ENCODE measurements around the gene CHRNB4. TPM values are rescaled to one million over a fixed set of nuclear protein-coding genes. Genes with fewer than 3 reads are reported as not detected.
A peak's percentile ranks its signal among the peaks of the same experiment; 100 is the strongest.

Gene CHRNB4
- total RNA-seq, 1 experiment from 2014 or later = not detected

DNA sequence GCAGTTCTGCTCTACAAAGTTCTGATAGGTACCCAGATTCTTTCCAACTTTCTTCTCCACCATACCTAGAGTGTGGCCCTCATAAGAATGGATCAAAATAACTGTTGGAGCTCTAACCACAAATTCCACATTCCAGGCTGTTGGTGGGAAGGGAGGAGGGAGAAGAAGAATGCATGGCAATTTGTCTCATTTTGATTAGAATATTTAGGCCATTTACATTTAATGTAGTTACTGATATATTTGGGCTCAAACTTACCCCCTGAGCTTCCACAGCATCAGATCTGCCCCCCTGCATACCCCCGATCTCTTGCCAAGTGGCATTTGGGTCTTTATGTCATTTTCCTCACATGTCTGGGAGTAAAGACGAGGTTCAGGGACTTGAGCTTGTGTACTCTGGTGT is 7.7 kb downstream of the CHRNB4 start:
- DNase-seq (ENCODE audit: low spot score) = no peak

DNA sequence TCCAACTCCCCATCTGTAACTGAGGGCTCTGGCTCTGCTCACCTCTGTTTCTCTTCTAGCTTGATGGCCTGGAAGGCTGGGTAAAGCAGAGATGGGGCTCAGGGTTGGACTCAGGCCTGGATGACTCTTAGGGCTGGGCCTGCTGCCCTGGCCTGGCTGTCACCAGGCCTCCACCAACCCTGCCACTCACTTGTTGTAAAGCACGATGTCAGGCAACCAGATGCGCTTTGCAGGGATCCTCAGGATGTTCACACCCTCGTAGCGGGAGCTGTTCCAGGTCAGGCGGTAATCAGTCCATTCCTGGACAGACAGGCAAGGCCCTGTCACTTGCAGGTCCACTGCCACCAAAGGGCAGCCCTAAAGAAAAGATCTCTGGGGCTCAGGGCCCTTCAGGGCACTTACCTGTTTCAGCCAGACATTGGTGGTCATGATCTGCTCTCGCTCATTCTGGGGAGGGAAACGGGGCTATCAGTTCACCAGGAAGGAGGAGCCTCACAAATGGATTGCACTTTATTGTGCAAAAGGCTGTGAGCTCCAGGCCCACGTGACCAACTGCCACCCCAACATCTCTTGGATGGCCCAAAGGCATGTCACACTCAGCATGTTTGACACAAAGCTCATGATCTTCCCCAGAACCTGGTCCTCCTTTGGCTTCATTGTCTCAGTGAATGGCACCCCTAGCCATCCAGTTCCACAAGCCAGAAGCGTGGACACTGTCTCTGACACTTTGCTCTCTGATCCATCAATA is 9.9 kb downstream of the CHRNB4 start:
- no peak for DNase-seq (ENCODE audit: low spot score)

DNA sequence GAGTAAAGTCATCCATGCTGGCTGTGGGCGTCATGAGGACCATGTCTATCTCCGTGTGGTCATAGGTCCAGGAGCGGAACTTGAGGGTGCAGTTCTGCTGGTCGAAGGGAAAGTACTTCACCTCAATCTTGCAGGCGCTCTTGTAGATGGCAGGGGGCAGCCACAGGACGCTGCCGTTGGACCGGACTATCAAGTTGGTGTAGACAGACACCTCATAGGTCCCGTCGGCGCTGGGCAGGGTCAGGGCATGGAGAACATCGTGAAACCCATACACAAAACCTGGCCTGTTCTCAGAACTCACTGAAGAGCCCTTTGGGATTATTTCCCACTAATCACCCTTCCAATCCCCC is 11.3 kb downstream of the CHRNB4 start:
- no peak for DNase-seq (ENCODE audit: low spot score)

DNA sequence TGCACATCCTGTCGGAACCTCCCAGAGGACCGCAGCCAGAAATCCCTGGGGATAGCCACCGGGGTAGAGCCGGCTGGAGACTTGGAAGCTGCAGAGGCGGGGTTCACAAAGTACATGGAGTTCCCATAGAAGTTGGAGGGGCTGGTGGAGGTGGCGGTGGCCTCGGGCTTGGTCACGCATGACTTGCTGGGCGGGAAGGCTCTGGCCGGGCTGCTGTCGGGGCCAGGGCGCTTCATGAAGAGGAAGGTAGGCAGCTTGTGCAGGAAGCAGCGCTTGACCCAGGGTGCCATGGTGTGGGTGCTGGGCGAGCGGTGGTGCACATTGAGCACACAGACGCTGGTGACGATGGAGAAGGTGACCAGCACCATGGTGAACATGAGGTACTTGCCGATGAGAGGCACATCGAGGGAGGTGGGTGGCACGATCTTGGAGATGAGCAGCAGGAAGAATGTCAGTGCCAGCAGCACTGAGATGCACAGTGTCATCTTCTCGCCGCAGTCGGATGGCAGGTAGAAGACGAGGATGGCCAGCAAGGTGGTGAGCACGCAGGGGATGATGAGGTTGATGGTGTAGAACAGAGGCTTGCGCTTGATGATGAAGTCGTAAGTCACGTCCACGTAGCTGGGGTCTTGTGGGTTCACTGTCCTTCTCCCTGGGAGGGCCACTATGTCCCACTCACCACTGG is 11.8 kb downstream of the CHRNB4 start:
- DNase-seq (ENCODE audit: low spot score) = no peak

DNA sequence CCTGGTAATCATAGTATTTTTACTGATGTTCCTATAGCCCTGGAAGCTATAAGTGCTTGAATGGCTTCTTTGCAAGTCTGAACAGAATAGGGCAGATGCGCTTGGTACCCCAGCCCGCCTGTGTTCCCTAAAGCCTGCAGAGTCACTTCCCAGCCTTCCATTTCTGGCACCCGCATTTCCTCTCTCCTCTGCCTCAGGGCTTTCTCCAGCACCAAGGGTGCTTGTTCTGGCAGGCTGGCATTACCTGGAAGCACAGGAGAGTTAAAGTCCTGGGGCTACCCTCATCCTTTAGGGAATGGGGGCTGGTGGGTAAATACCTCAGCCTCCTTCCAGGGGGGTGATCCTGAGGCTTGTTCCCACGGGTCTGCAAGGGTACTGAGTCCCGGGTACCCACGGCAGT is 12.8 kb downstream of the CHRNB4 start:
- no peak for DNase-seq (ENCODE audit: low spot score)

DNA sequence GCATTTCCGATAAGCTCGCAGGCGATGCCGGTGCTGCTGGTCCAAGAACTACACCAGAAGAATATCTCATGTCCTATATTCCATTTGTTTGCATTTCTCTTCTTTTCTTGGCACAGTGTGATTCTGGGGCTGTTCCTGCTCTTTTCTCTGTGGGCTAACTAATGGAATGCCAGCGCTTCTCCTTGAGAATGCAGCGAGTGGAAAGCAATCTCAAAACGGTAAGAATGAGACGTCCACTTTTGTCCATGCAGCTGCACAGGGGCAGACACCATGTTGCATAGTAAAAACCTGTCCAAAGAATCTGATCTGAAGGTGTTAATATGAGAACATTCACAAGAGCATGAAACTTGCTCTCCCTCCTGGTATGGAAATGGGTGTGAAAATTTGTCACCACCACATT is 13.7 kb downstream of the CHRNB4 start:
- no peak for DNase-seq (ENCODE audit: low spot score)

DNA sequence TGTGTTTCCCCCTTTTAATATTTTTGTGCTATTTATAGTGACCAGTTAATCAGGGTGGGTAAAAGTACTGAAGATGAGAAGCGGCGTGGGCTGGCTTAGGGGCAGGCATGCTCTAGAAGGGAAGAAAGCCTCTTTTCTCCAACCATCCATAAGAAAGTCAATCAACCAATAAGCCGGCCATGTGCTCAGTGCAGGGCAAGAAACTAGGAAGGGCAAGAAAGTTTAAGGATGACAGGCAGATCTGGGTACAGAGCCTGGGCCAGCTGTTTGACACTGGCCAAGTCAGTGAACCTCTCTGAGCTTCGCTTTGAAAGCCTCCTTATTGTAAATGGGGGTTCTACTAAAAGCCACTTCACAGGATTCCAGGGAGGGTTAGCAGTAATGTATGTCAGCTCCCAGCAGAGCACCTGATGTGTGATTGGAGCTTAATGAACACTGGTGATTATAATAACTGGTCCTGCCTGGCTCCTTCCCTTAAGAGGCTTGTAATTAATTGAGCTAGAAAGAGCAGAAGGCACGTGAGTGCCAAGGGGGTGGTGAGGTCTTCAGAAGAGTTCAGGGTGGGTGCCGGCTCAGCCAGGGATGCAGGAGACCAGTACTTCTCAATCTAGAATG is 14.5 kb downstream of the CHRNB4 start:
- no peak for DNase-seq (ENCODE audit: low spot score)

DNA sequence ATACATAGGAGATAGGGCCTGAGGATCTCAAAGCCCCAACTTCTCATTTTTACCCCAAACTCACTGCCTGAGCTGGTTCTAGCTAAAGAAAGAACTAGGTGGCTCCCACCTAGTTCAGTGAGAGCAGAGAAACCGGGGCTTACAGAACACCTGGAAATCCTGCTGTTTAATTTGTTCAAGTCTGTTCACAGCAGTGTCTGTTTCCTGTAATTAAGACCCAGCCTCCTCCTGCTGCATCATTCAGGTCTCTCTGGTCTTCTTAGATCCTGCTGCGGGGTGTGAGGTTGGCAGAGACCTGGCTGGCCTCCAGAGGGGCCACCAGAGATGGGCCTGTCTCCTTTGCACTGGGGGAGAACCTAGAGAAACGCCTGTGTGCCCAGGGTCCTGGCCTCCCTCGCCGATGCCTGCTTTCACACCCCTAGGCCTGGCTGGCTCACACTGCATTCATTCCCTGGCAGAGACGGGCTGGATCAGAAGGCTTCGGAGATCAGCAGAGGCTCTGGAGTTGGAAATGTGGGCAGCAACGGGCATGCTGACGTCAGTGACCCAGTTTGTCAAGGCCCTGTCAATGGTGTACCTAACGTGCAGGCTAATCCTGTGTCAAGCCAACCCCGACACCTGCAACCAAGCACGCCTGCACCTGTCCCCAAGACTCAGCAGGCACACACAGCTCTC is 15.3 kb downstream of the CHRNB4 start:
- DNase-seq (ENCODE audit: low spot score) = no peak

DNA sequence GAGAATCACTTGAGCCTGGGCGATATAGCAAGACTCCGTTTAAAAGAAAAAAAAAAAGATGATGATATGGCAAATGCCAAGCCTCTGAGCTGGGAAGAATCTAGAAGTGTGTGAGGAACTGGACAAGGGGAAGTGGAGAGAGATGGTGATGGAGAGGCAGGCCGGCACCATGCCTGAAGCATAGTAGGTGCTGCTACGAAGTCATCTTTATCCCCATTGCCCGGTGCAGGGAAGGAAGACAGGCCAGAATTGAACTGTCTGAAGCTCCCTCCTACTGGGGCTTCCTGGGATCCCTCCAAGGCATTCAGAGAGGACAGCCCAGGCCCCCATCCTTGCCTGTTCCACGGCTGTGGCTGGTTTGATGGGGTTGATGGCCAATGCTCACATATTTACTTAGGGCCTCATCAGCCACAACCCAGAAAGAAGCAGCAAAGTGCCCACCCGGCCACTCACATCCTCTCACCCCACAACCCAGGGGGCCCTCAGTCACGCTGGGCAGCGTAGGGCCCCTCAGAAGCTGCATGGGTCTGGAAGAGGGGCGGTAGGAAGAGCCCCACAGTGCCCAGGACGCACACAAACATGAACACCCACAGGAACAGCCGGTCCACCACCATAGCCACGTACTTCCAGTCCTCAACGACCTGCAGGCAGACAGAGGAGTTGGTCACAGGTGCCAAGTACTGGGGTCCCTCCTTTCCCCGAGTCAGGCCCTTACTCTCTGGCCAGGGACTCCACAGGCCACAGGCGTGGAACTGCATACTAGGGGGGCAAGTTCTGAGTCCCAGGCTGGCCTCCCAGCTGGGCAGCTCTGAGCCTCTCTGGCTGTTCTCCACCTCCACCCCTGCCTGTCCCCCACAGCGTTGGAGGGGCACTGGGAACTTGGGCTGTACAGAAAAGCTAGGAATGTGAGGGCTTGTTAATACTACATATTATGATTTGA is 16.1 kb downstream of the CHRNB4 start:
- no peak for DNase-seq (ENCODE audit: low spot score)

DNA sequence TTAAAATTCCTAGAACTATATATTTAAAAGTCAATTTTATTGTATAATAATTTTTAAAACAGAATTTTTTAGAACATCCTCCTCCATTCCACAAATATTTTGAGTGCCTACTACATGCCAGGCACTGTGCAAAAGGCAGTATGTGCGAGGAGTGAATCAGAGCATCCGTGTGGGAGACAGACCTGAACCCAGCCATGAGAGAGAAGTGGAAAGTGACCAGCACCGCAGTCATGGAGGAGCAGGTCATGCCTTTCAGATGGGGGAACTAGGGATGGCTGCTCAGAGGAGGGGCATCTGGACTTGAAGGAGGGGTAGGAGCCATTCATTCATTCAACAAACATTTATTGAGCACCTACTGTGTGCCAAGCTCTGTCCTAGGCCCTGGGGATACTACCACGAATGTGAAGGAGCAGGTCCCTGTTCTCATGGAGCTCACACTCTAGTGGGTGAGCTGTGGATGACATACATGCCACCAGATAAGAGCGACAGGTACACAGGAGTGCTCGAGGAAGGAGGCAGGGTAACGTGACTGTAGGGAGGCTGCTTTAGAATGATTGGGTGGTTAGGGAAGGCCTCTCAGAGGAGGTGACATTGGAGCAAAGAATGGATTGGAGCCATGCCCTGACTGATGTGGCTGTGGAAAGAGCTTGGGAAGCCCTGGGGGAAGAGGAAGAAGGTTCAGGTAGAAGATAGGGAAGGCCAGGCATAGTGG is 17.1 kb downstream of the CHRNB4 start:
- DNase-seq (ENCODE audit: low spot score) = no peak

DNA sequence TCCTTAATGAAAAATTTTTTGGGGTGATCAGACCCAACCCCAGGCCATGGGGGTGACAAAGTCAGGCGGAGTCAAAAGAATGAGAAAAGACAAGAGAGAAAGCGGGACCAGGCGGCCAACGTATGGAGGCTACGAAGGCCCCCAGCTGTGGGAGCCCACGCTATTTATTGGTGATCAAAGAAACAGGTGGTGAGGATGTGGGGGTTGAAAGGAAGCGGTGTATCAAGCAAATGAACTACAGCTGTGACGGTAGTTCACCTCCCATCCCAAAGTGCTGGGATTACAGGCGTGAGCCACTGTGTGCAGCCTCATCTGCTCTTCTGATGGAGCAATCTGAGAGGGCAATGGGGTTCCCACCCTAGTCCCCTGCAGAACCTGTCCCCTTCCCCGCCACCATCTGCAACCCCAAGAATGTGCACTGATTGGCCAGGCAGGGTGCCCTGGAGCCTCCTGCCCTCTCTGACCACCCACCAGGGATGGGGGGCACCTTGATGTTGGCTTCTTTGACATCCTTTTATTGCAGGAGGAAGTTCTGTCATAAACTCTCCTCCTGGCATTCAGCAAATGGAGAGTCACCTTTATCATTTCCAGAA is 19.1 kb downstream of the CHRNB4 start:
- no peak for DNase-seq (ENCODE audit: low spot score)

DNA sequence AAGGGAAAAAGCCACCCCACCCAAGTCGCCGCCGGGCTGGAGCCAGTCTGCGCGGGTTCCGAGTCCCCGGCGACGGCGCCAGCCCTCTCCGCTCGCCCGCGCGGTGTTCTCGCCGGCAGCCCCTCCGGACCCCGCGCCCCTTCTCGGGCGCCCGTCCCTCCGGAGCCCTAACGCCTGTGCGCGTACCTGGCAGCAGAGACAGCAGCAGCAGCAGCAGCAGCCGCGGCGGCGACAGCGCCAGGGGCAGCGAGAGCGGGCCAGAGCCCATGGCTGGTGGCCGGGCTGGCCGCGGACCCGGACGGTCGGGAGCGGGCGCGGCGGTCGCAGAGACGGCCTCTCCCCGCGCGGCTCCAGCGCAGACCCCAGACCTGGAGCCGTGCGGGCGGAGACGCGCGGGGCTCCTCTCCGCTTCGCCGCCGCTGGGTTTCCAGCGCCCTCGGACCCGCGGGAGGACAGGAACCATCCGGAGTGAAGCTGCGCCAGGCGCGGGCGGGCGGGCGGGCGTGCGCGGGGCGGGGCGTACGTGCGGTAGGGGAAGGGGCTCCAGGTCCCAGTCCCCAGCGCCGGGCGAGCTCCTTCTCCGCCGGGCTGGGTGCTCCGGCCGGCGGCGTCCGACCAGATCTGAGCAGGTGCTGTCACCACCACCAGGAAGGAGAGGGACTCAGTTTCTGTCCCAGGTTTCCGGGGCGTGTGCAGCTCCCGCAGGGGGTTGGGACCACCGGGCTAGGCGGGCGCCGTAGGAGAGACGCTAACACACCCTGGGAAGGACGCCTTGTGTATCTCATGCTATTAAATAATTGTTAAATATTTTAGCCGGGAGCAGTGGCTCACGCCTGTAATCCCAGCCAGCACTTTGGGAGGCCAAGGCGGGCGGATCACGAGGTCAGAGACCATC is 20.2 kb downstream of the CHRNB4 start, which contains the start of gene CHRNA3:
Gene CHRNA3, minus strand, starts transcription at position 470 of the 895 bp plus-strand sequence. Its CDS starts 202 bp downstream, at position 268.
- DNase-seq (ENCODE audit: low spot score) = no peak

DNA sequence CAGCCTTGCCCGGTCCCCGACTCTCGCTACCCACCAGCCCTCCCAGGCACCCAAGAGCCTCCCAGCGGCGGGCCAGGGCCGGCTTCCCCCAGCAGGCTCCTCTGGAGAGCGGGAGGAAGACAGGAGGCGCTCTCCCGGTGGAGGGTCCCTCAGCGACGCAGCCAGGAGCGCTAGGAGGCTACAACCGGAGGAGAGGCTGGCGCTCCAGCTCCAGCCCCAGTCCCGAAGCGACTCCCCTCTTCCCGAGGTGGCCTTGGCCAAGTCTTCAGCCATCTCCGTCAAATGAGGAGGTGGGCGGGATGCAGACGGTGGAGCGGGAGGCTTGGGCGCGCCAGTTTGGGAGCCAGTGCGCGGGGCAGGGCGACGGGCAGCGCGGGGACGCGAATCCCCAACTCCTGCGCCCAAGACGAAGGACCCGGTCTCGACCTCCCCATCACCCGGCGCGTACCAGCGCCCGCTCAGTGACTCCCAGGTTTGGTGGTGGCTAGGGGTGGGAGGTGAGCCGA is 20.9 kb downstream of the CHRNB4 start:
- DNase-seq (ENCODE audit: low spot score) = no peak

DNA sequence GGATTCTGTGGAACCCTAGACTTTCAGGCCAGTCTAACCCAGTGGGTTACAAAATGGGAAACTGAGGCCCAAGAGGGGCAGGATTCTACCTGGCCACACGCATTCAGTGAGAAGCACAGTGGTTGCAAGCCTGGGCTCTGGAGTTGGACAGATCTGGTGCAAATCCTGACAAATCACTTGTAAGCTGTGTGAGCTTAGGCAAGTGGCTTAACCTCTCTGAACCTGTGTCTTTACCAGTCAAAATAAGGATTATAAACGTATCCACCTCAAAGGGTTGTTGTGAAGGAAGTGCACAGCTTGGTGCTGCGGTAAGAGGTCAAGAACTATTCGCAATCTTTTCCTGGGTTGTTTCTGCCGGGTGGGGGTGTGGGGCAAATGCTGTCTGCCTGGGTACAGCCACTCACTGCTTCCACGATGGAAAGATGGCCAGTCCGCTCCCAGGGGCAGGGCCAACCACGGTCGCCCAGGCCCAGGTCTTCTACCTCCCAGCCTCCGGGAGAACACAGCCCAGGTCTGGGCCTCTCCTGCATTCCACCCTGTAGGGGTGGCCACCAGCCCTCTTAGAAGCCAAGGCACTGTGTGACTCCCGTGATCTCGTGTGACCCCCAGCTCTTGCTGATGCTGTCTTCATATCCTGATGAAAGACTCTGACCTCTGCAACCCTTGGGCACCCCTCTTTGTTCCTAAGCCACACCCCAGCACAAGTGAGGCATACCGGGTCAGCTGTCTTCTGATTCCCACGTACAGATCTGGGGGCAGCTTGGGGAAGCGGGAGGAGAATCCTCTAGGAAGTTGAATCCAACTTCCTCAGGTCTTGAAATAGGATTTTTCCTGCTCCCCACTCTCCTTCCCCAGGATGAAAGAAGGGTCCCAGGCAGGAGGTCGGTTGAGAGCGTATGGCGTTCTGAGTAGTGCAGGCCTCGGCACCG is 21.7 kb downstream of the CHRNB4 start:
- DNase-seq (ENCODE audit: low spot score) = no peak

DNA sequence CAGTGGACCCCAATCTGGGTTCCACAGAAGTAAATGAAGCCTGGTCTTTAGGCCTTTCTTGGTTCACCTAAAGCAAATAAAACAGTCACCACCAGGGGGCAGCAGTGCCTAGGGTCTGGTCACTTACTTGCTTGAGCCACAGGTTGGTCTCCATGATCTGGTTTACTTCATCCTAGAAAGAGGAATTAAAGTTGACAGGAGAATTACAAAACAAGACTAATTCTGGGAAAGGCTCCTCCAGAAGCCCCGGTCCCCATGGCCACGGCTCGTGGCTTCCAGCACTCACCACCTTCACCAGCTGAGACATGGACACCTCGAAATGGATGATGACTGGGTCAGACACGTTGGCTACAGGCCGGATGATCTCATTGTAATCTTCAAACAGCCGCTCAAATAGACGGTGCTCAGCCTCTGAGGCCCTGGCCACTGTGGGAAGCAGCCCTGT is 22.5 kb downstream of the CHRNB4 start:
- DNase-seq (ENCODE audit: low spot score) = peak; percentile 79

DNA sequence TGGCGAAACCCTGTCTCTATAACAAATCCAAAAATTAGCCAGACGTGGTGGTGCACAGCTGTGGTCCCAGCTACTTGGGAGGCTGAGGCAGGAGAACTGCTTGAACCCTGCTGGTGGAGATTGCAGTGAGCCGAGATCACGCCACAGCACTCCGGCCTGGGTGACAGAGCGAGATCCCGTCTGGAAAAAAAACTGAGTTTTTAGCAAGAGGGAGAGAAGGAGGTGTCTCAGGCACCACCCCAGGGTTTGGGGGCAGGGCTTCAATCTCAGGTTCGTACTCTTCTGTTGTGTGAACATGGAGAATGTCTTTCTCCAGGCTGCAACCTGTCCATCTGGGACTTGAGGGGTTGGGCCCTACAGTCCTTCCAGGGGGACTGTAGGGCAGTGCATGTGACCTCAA is 22.9 kb downstream of the CHRNB4 start:
- no peak for DNase-seq (ENCODE audit: low spot score)

DNA sequence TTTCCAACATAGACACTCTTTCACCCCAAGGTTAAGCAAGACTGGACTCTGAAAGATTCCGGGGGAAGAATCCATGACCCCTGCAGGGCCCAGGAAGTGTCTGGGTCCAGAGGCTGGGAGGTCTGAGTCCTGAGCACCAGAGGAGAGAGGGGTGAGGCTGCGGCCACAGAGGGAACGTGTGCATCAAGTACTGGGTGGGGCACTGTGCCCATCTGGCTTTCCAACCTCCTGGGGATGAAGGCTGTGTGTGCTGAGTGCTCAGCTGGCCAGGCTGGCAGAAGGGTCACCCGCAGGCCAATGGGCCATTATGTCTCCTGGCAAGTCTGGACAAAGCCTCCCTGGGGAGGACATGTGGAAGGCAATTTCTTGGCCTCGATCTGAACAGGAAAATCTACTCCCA is 23.5 kb downstream of the CHRNB4 start:
- no peak for DNase-seq (ENCODE audit: low spot score)

DNA sequence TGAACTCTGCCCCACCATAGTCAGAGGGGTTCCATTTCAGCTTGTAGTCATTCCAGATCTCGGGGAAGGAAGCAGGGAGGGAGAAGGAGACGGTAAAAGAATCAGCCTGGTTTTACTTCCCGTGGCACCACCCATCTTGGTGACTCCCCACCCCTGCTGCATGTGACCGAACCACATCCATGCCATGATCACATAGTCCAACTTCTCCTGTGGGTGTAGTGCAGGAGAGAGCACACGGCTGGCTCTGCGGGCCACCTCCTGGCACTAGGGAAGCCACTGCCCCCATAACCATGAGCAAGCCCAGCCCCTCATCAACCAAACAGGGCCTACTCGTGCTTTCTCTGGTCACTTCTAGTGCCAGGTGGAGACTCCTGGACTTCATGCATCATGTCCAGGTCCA is 23.9 kb downstream of the CHRNB4 start:
- DNase-seq (ENCODE audit: low spot score) = no peak
